Breast epithelium (tissue), 3 donors: ENCODE measurements around the gene GPRASP3.

Experiments used
- POLR2A ChIP-seq: fragments of 450-650 bp; IDR thresholded peaks from one replicate; pipeline ENCODE4 v1.6.1; 2016; ENCODE audit warnings: antibody characterized with exemption, mild to moderate bottlenecking, moderate library complexity
- TF ChIP-seq, protein P1 (sequence below), 3 donors: fragments of 450-650 bp; IDR thresholded peaks; one replicate each; pipeline ENCODE4 v1.5.1; 2016 to 2017; ENCODE audit warnings: antibody characterized with exemption in 3 of 3, mild to moderate bottlenecking in 3 of 3, moderate library complexity in 3 of 3

GRCh38 chrX:102712216-102712966 lies 8.2 kb upstream of the GPRASP3 start, which contains the start of gene GPRASP2:
- TF ChIP-seq POLR2A, result no peak
- TF ChIP-seq, protein P1, sequence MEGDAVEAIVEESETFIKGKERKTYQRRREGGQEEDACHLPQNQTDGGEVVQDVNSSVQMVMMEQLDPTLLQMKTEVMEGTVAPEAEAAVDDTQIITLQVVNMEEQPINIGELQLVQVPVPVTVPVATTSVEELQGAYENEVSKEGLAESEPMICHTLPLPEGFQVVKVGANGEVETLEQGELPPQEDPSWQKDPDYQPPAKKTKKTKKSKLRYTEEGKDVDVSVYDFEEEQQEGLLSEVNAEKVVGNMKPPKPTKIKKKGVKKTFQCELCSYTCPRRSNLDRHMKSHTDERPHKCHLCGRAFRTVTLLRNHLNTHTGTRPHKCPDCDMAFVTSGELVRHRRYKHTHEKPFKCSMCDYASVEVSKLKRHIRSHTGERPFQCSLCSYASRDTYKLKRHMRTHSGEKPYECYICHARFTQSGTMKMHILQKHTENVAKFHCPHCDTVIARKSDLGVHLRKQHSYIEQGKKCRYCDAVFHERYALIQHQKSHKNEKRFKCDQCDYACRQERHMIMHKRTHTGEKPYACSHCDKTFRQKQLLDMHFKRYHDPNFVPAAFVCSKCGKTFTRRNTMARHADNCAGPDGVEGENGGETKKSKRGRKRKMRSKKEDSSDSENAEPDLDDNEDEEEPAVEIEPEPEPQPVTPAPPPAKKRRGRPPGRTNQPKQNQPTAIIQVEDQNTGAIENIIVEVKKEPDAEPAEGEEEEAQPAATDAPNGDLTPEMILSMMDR (IDR thresholded peaks at IDR 0.05), result no peak
